ENCODE results near the gene WDR73.

WDR73 gene

DNA sequence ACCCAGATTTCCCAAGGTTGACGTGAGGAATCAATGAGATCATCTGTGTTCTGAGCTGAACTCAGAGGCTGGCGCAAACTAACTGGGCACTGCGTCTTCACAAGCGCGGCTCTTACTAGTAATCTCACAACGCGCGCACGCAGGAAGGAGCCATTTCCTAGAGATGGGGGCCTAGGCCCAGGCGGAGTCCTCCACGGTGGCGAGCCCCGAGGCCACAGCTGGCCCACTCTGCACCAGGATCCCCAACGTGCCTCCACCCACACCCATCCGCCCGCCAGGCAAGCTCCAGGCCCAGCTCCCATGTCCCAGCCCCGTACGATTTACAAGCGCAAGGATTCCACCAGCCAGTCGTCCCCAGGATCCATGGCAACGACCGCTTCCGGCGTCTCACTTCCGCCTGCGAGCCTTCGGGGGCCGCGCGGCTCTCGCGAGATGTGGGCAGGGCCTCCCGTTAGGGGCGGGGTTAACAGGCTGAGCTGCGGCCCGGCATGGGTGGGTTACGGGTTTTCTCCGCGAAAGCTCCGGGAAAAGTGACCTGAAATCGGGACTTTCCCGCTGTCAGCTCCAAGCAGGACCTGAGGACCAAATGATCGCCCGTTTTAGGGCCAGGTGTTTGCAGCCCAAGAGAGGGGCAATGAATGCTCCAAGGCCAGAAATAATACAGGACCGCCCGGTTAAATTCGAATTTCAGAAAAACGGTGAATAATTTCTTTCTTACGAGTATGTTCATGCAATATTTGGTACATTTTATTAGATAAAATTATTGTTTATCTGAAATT, at the start of gene WDR73:
WDR73 (minus strand) TSS at position 374 of the 779 bp plus-strand sequence; CDS start at position 365, 9 bp downstream.
- CTCF ChIA-PET, result interaction anchor here (0.6 to 1.3 kb wide), 6 partner anchors 24 to 312 kb away, joined by 3 to 5 read pairs (median 4); partner anchors contain the start of gene ZSCAN2

DNA sequence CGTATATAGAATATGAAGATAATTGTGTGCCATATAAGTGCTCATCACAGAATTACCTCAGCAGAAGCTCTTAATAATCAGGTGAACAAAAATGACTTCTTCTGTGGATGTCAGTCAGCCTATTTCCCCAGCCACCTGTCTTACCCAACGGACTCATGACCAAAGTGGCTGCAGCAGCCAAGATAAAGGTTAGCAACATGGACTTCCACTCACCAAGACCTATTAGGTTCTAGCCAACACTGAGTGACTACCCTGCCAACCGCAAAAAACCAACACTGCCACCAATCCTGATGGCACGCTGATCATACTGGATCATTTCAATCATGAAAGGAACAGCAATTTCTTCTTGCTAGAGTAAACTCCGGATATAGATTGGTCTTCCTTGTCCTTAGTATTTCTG, 49.7 kb upstream of the WDR73 start:
- DNase-seq (ENCODE audit: low spot score), result no peak
- TF ChIP-seq CTCF (conservative IDR thresholded peaks at IDR 0.05; ENCODE audit: low read depth), result no peak
- ChIA-PET CTCF (interaction anchor here (0.7 kb wide), 1 partner anchor 106 kb away, joined by 5 read pairs; no protein-coding TSS in a partner anchor), POLR2A (ENCODE audit: low non-redundant PET) (no interaction called here)
- H3K27ac ChIP-seq, result no peak overlapping the region

More for the DNA sequence above, at the start of gene WDR73:
- peak; percentile 93 for DNase-seq (ENCODE audit: low spot score)
- TF ChIP-seq CTCF (conservative IDR thresholded peaks at IDR 0.05; ENCODE audit: low read depth), result no peak
- POLR2A ChIA-PET (ENCODE audit: low non-redundant PET), result interaction anchor here (0.5 to 1.2 kb wide), 2 partner anchors 23 to 41 kb away, joined by 3 to 6 read pairs; no protein-coding TSS in a partner anchor
- peak within 1 kb of the TSS; percentile 88 for H3K27ac ChIP-seq

GRCh38 chr15:84702961-84703482, 48.9 kb upstream of the WDR73 start:
- no peak overlapping the region for H3K27ac ChIP-seq
- ChIA-PET POLR2A (ENCODE audit: low non-redundant PET) (no interaction called here), CTCF (interaction anchor here (0.7 kb wide), 1 partner anchor 107 kb away, joined by 5 read pairs; no protein-coding TSS in a partner anchor)
- TF ChIP-seq CTCF (conservative IDR thresholded peaks at IDR 0.05; ENCODE audit: low read depth), result no peak
- DNase-seq (ENCODE audit: low spot score), result no peak

DNA sequence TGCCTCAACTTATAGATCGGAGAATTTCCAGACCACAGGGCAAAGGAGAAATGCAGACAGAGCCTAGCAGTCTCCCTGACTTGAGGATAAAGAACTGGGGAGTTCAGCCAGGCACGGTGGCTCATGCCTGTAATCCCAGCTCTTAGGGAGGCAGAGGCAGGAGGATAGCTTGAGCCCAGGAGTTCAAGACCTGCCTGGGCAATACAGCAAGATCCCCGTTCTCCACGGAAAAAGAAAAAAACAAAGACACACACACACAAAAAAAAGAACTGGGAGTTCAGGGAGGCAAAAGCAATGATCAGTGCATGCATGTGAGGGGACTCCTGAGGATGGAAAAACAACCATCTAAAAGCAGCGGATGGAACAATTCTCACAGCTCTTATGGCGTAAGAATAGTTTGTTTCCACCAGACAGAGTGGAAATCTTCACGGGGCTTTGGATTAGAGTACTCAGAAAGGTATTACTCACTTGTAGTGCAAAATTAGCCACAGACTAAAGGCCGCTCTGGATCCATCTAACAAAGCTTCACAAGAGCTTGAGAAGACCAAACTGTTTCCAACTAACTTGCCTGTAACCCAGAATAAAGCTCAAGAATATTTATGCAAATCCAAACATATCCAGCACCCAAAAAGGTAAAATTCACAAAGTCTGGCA, 45.6 kb upstream of the WDR73 start:
- no peak overlapping the region for H3K27ac ChIP-seq
- no peak for DNase-seq (ENCODE audit: low spot score)
- TF ChIP-seq CTCF (conservative IDR thresholded peaks at IDR 0.05; ENCODE audit: low read depth), result no peak
- CTCF ChIA-PET, result interaction anchor here (0.5 kb wide), 1 partner anchor 359 kb away, joined by 5 read pairs; no protein-coding TSS in a partner anchor
- POLR2A ChIA-PET (ENCODE audit: low non-redundant PET), result no interaction called here

DNA sequence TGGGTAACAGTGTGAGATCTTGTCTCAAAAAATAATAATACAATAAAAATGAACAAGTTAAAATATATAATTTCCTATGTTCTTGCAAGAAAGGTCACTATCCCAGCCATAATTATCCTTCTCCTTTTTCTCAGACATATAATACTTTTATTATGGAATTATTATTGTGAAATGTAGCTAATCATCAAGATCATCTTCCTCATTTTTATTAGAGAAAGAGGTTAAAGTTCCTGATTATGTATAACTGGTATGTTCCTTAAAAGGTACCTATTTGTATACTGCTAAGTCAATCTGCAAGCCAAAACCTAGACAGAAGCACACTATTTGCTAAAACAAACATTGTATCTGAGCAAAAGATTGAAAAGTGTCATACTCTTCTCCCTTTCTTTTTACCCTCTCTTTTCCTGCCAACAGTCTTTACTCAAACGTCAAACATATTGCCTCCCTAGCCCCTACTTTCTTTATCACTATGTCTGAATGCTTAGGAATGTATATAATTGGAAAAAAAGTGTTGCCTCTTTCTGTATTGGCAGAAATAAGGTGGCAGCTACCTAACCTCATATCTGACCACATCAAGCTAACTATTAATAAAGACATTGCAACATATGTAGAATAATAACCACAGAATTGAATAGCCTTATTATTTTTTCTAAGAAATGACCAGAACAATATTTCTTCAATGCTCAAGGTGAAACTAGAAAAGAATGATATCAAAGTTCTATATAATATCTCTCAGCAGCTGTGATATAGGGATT, 43.3 kb upstream of the WDR73 start:
- CTCF ChIA-PET, result interaction anchor here (0.7 kb wide), 1 partner anchor 89 kb away, joined by 3 read pairs; no protein-coding TSS in a partner anchor
- no peak overlapping the region for H3K27ac ChIP-seq
- DNase-seq (ENCODE audit: low spot score), result no peak
- TF ChIP-seq CTCF (conservative IDR thresholded peaks at IDR 0.05; ENCODE audit: low read depth), result no peak
- POLR2A ChIA-PET (ENCODE audit: low non-redundant PET), result no interaction called here

- H3K27ac ChIP-seq, result no peak overlapping the region
- CTCF ChIA-PET, result interaction anchor here (0.7 kb wide), 1 partner anchor 88 kb away, joined by 3 read pairs; no protein-coding TSS in a partner anchor
- POLR2A ChIA-PET (ENCODE audit: low non-redundant PET), result no interaction called here
- TF ChIP-seq CTCF (conservative IDR thresholded peaks at IDR 0.05; ENCODE audit: low read depth), result no peak
- DNase-seq (ENCODE audit: low spot score), result no peak
Observed at GRCh38 chr15:84696757-84697156, 42.7 kb upstream of the WDR73 start.
